ENCODE results near the gene ITGA4. TPM values are rescaled to one million over a fixed set of nuclear protein-coding genes. Genes with fewer than 3 reads are reported as not detected.

ITGA4 gene
- total RNA-seq (ENCODE audit: low replicate concordance), result 8.9 and 63.1 TPM in 2 replicates

GRCh38 chr2:181457121-181457740 lies at the start of gene ITGA4:
ITGA4 (plus strand) TSS chr2:181457386; CDS start chr2:181457655, 269 bp downstream.

Other genes starting within 250 kb of the ITGA4 start
- gene CERKL, start 199.7 kb downstream of the ITGA4 start, total RNA-seq (ENCODE audit: low replicate concordance), result 0.08 TPM in 1 of 2 replicates, not detected in the other
- gene NEUROD1, start 223.1 kb downstream of the ITGA4 start, total RNA-seq (ENCODE audit: low replicate concordance), result not detected in 2 replicates

Data from smooth muscle cell of the coronary artery (primary cell).